GM18868 (cell line): ENCODE measurements around the gene UNC79.

Source experiments
- ATAC-seq: cut with Tn5 transposase; IDR thresholded peaks from one replicate; pipeline ENCODE4 v1.9.1; 2021; ENCODE audit warnings: mild to moderate bottlenecking, moderate library complexity; ENCODE audit not compliant: unreplicated experiment

UNC79 gene

GRCh38 chr14:93745603-93746273, 315.0 kb downstream of the UNC79 start:
- no peak for ATAC-seq

- ATAC-seq = no peak
Measured at GRCh38 chr14:93747102-93747501, 316.4 kb downstream of the UNC79 start.

GRCh38 chr14:93747560-93747959, 316.8 kb downstream of the UNC79 start:
- no peak for ATAC-seq

- no peak for ATAC-seq
Measured at GRCh38 chr14:93748208-93749075, 317.7 kb downstream of the UNC79 start.

GRCh38 chr14:93749076-93749420, 318.3 kb downstream of the UNC79 start:
- no peak for ATAC-seq

GRCh38 chr14:93751946-93752655, 321.4 kb downstream of the UNC79 start:
- no peak for ATAC-seq

- no peak for ATAC-seq
Measured at GRCh38 chr14:93752980-93753561, 322.3 kb downstream of the UNC79 start.

- no peak for ATAC-seq
Measured at GRCh38 chr14:93753647-93754046, 322.9 kb downstream of the UNC79 start.

GRCh38 chr14:93757206-93757605, 326.5 kb downstream of the UNC79 start:
- ATAC-seq = no peak
